Activated CD4-positive, alpha-beta T cell treated with anti-CD3 and anti-CD28 coated beads, Interleukin-2, amount 50 U/mL, for 1 hour (primary cell): ENCODE results near the gene PML.
"Not testable (repeated sequence)": the region's sequence is repeated elsewhere in the genome, so short reads cannot be mapped to it uniquely, and the experiment has no call there.

Source experiments
- DNase-seq: peaks from one replicate; pipeline ENCODE4 v3.0.0-alpha.2; 2020

PML gene

GRCh38 chr15:74041777-74042435 lies 47.4 kb downstream of the PML start:
- DNase-seq: no peak

DNA sequence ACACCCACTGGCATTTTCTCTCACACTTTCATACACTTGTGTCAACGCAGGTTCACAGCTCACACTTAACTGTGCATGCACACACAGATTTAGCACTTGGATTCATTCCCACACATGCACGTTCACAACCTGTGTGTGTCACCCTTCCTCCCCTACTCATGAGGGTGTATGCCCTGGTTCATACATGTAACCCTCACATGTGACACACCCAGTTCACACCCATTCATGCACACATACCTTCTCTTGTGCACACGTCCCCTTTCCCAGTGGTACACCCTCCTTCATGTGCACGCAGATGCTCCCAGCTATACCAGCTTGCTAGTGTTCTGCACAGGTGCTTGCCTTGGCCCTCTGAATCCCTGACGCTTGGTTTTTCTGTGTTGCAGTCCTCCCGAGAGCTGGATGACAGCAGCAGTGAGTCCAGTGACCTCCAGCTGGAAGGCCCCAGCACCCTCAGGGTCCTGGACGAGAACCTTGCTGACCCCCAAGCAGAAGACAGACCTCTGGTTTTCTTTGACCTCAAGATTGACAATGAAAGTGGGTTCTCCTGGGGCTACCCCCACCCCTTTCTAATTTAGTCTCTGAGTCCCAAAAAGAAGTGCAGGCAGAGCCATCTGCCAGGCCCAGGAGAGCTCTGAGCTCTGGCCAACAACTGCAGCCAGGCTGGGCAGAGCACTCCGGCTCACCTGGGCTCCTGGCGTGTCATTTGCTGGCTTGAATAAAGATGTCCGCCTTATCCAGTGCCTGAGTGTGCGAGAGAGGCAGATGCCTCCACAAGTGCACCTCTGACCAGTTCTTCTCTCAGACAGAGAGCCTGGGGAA lies 48.3 kb downstream of the PML start:
- DNase-seq: no peak

DNA sequence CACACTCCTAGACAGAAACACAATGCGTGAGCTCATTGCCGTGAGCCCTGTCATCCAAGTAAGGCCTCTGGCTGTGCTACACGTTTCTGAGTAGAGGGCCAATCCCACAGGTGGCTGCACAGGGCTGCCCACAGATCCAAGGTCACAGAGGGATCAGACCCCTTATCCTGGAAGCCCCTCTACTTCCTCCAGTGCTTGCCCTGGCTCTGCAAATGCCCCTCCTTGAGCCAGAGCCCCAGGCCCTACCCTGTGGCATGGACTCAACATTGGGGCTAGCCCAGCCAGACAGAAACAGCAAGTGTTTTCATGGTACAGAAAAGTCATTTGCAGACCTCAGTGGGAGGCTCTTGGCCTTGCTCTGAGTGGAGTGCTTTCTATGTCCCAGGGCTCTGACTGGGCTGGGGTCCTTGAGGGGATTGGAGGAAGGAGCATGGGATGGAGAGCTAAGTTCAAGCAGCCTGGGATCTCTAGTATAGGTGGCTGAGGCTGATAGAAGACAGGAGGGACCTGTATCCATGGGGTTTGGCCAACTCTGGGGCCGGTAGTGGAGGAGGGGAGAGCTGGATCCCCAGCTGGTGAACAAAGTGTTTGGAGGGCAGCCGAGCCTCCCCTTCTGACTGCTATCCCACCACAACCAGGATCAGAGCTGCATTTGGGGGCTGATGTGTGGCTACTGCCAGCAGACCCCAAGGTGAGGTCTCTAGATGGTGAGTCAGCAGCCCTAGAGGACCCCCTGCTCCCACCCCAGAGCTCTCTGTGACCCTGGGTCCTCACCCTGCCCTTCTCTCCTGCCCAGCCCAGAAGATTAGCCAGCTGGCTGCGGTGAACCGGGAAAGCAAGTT lies 49.1 kb downstream of the PML start:
- no peak for DNase-seq

DNA sequence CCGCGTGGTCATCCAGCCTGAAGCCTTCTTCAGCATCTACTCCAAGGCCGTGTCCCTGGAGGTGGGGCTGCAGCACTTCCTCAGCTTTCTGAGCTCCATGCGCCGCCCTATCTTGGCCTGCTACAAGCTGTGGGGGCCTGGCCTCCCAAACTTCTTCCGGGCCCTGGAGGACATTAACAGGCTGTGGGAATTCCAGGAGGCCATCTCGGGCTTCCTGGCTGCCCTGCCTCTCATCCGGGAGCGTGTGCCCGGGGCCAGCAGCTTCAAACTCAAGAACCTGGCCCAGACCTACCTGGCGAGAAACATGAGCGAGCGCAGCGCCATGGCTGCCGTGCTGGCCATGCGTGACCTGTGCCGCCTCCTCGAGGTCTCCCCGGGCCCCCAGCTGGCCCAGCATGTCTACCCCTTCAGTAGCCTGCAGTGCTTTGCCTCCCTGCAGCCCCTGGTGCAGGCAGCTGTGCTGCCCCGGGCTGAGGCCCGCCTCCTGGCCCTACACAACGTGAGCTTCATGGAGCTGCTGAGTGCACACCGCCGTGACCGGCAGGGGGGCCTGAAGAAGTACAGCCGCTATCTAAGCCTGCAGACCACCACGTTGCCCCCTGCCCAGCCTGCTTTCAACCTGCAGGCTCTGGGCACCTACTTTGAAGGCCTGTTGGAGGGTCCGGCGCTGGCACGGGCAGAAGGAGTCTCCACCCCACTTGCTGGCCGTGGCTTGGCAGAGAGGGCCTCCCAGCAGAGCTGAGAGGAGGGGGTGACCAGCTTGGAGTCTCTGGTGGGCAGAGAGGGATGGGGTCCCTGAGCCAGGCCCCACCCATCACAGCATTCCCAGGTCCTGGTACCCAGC lies 50.0 kb downstream of the PML start:
- no peak for DNase-seq

GRCh38 chr15:74045184-74045583 lies 50.7 kb downstream of the PML start:
- DNase-seq: no peak

GRCh38 chr15:74045636-74046274 lies 51.2 kb downstream of the PML start:
- no peak for DNase-seq

- no peak for DNase-seq
Observed at GRCh38 chr15:74046275-74046674, 51.8 kb downstream of the PML start.

DNA sequence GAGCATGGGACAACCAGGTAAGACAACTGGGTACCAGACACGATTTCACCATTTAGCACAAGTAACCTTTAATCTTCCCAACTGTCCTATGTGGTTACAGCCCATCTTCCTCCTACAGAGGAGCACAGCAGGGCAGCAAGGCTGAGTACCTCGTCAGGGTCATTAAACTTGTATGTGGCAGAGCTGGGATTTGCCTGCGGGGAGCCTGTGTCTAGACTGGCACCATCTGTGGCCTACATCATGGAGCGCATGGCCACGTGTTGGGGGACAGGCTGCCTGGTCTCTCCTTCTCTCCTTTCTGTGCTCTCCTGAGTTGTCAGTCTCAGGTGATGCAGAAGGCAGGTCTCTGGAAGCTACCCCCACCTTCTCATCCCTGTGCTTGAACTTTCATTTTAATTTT lies 55.6 kb downstream of the PML start:
- DNase-seq: no peak

GRCh38 chr15:74050556-74051234 lies 56.2 kb downstream of the PML start:
- no peak for DNase-seq

DNA sequence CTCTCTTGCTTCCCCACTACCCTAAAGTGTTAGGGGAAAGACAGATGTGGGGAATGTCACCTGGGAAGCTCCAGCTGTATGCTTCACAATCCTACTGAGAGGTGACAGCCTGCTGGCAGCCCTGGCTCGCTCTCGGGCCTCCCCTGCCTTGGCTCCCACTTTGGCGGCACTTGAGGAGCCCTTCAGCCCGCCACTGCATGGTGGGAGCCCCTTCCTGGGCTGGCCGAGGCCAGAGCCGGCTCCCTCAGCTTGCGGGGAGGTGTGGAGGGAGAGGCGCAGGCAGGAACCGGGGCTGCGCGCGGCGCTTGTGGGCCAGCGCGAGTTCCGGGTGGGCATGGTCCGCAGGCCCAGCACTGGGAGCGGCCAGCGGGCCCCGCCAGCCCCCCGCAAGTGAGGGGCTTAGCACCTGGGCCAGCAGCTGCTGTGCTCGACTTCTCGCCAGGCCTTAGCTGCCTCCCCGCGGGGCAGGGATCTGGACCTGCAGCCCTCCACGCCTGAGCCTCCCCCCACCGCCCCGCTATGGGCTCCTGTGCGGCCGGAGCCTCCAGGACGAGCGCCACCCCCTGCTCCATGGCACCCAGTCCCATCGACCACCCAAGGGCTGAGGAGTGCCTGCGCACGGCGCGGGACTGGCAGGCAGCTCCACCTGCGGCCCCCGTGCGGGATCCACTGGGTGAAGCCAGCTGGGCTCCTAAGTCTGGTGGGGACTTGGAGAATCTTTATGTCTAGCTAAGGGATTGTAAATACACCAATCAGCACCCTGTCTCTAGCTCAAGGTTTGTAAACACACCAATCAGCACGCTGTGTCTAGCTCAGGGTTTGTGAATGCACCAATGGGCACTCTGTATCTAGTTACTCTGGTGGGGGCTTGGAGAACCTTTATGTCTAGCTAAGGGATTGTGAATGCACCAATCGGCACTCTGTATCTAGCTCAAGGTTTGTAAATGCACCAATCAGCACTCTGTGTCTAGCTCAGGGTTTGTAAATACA lies 58.0 kb downstream of the PML start:
- DNase-seq: not testable (repeated sequence)

GRCh38 chr15:74053517-74053916 lies 59.0 kb downstream of the PML start:
- DNase-seq: no peak

DNA sequence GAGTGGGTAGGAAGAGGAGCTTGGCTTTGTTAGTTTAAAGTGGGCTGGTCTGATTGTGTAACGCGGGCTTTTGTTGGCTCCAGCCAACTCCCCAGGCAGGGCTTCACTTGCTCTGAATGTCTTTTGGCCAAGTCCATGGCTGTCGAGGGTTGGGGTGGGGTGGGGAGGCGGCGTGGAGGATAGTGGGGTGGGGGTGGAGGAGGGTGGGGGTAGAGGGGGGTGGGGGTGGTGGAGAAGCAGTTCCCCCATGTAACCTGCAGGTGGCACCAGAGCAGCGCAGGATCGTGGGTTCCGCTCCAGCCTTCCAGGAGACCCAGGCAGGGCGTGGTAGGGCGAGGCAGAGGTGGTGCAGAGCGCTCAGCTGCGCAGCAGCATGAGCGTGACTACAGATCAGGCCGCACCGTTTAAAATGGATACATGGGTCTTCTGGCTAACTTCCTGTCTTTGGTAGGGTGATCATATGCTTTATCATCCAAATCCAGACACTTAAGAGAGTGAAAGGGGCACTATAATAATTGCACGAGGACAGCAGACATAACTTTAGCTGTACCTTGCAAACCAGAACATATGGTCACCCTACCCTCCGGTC lies 59.5 kb downstream of the PML start:
- DNase-seq: peak; percentile 67

- DNase-seq: no peak
Observed at GRCh38 chr15:74055804-74056203, 61.3 kb downstream of the PML start.

DNA sequence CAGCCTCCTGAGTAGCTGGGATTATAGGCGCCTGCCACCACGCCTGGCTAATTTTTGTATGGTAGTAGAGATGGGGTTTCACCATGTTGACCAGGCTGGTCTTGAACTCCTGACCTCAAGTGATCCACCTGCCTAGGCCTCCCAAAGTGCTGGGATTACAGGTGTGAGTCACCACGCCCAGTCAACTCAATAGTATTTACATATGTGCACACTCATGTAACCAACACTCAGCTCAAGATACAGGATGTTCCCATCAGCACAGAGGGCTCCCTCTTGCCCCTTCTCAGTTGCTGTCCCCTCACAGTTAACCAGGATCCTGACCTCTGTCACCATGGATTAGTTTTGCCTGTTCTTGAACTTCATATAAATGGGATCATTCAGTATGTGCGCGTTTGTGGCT lies 61.8 kb downstream of the PML start:
- not testable (repeated sequence) for DNase-seq

DNA sequence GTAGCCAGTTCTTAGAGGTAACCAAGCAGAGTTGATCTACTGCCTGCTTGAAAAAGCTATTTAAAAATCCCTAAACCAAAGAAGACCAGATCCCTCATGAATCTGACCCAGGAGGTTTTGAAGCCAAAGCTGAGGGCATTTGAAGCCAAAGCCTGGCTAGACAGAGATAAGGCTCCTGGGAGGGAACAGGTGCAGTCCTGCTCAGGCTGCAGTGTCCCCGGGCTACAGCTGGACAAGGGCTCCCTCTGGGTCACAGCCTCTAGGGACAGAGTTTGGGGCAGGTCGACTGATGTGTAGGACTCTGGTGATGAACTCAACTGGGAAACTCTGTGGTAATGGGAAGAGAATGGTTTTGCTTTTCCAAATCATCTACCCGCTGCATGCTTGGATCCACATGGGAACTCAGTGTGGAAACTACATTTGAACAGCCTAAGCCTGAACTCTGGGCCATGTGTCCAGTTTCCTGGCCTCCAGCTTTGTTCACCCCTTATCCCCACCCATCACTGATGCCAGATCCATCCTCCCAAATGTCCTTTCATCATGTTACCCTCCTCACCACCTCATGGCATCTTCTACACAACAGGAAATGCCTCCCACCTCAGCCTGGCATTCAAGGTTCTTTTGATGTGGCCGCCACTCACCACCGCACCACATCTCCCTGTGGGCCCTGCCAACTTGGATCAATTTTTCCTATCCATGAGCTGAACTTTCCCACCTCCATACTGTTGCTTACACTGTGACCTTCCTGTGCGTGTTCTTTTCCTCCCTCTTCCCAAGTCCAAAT lies 64.7 kb downstream of the PML start:
- DNase-seq: not testable (repeated sequence)

- DNase-seq: no peak
Observed at GRCh38 chr15:74060251-74060650, 65.7 kb downstream of the PML start.

GRCh38 chr15:74062236-74062635 lies 67.7 kb downstream of the PML start:
- DNase-seq: no peak

- DNase-seq: no peak
Observed at GRCh38 chr15:74062671-74063070, 68.2 kb downstream of the PML start.
